Stomach smooth muscle (tissue), 2 donors: ENCODE measurements around the gene KRT84.

Experiments used
- H3K27ac ChIP-seq: one replicate; pipeline ENCODE4 v1.7.0; 2013; ENCODE audit warnings: mild to moderate bottlenecking, low read length, inconsistent platforms
- H3K27me3 ChIP-seq, 2 donors: one replicate each; pipeline ENCODE4 v1.7.0; 2013; ENCODE audit warnings: low read length in 2 of 2; ENCODE audit not compliant: insufficient read depth in 2 of 2, control insufficient read depth in 1 of 2
- H3K36me3 ChIP-seq, 2 donors: one replicate each; pipeline ENCODE4 v1.7.0; 2013; ENCODE audit warnings: low read length in 2 of 2; ENCODE audit not compliant: control insufficient read depth in 2 of 2, insufficient read depth in 2 of 2
- H3K4me1 ChIP-seq: one replicate; pipeline ENCODE4 v1.7.0; 2013; ENCODE audit warnings: low read length; ENCODE audit not compliant: control insufficient read depth, insufficient read depth
- H3K4me3 ChIP-seq, 2 donors: one replicate each; pipeline ENCODE4 v1.7.0; 2013; ENCODE audit warnings: low read length in 2 of 2
- H3K9ac ChIP-seq, 2 donors: one replicate each; pipeline ENCODE4 v1.7.0; 2013; ENCODE audit warnings: low read length in 2 of 2, mild to moderate bottlenecking in 1 of 2
- H3K9me3 ChIP-seq, 2 donors: one replicate each; pipeline ENCODE4 v1.7.0; 2013; ENCODE audit warnings: low read length in 2 of 2; ENCODE audit not compliant: control insufficient read depth in 2 of 2
- donor health status: healthy.
- donor health status: Pancreatic carcinoma.

The KRT84 gene

GRCh38 chr12:52423035-52423434, 37.6 kb upstream of the KRT84 start:
- H3K27ac ChIP-seq, result peak overlapping the region; percentile 98
- no peaks in the 10 kb centered on the region for H3K36me3 ChIP-seq
- H3K4me1 ChIP-seq, result peaks cover 23% of the 10 kb centered on the region
- no peaks in the 10 kb centered on the region for H3K27me3 ChIP-seq
- H3K9ac ChIP-seq, result peak overlapping the region; percentile 46 to 68
- no peak overlapping the region for H3K4me3 ChIP-seq
- H3K9me3 ChIP-seq, result no peaks in the 10 kb centered on the region

GRCh38 chr12:52419656-52420055, 34.2 kb upstream of the KRT84 start:
- Histone ChIP-seq H3K27ac (no peak overlapping the region), H3K36me3 (no peaks in the 10 kb centered on the region), H3K9ac (no peak overlapping the region), H3K4me1 (peaks cover 35% of the 10 kb centered on the region), H3K27me3 (no peaks in the 10 kb centered on the region), H3K4me3 (no peak overlapping the region), H3K9me3 (no peaks in the 10 kb centered on the region)

- Histone ChIP-seq H3K9ac (no peak overlapping the region), H3K9me3 (no peaks in the 10 kb centered on the region), H3K36me3 (no peaks in the 10 kb centered on the region), H3K27ac (no peak overlapping the region), H3K4me1 (peaks cover 25% of the 10 kb centered on the region), H3K4me3 (no peak overlapping the region), H3K27me3 (no peaks in the 10 kb centered on the region)
These were observed 33.2 kb upstream of the KRT84 start for GRCh38 chr12:52418576-52419110.

- no peaks in the 10 kb centered on the region for H3K27me3 ChIP-seq
- no peaks in the 10 kb centered on the region for H3K9me3 ChIP-seq
- no peak overlapping the region for H3K27ac ChIP-seq
- peaks cover 16% of the 10 kb centered on the region for H3K4me1 ChIP-seq
- H3K9ac ChIP-seq, result no peak overlapping the region
- H3K4me3 ChIP-seq, result no peak overlapping the region
- H3K36me3 ChIP-seq, result no peaks in the 10 kb centered on the region
These were observed 32.3 kb upstream of the KRT84 start for GRCh38 chr12:52417740-52418139.

GRCh38 chr12:52416795-52417194, 31.3 kb upstream of the KRT84 start:
- no peaks in the 10 kb centered on the region for H3K27me3 ChIP-seq
- no peak overlapping the region for H3K27ac ChIP-seq
- H3K4me1 ChIP-seq, result peaks cover 15% of the 10 kb centered on the region
- no peaks in the 10 kb centered on the region for H3K9me3 ChIP-seq
- H3K36me3 ChIP-seq, result no peaks in the 10 kb centered on the region
- no peak overlapping the region for H3K4me3 ChIP-seq
- H3K9ac ChIP-seq, result no peak overlapping the region

DNA sequence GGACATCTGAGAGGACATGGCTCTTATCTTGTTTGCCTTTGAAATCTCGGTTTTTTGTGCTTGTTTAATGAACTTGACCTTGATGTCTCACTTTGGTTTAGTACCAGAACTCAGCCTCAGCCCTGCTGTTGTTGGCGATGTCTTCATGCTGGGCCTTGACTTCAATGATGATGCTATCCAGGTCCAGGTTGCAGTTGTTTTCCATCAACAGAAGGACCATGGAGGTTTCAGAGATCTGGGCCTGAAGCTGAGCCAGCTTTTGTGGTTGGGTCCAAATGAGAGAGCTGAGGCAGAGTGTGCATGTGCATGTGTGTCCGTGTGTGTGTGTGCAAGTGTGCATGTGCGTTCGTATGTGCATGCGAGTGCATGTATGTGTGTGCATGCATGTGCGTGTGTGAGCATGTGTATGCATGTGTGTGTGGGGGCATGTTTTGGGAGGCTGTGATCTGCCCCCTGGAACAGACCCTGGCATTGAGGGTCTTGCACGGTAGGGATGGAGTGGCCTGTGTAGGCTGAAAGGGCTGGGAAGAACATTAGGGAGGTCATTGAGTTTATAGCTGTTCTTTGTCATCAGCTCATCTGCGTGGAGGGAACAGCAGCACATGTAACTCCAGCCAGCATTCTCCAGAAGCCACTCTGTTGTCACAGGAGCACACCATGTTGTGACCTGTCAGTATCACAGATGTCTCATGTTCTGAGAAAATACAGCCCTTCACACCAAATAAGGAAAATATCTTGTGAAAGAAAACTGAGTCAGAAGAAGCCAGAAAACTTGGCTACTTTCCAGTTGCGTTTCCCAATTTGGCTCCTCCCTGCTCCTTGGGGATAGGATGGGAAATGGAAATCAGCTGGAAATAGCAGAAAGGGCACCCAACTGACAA, 30.7 kb upstream of the KRT84 start:
- no peak overlapping the region for H3K27ac ChIP-seq
- H3K27me3 ChIP-seq, result no peaks in the 10 kb centered on the region
- peaks cover 15% of the 10 kb centered on the region for H3K4me1 ChIP-seq
- H3K4me3 ChIP-seq, result no peak overlapping the region
- H3K36me3 ChIP-seq, result no peaks in the 10 kb centered on the region
- no peaks in the 10 kb centered on the region for H3K9me3 ChIP-seq
- no peak overlapping the region for H3K9ac ChIP-seq

DNA sequence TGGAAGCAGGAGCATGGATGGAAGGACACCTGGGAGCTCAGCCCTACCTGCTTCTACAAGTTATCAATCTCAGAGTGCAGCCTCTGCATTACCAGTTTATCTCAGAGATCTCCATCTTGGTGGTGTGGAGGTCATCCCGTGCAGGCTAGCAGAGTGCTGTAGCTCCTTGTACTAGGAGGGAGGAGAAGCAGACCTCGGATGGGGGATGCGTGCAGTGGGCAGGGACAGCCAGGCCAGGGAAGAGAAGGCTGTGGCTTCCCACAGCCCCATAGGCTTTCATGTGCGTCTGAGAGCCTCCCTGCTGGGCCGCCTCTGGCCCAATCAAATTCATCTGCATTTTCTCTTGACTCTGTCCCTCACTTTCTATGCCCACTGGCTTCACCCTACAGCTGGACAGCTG, 29.5 kb upstream of the KRT84 start:
- Histone ChIP-seq H3K36me3 (no peaks in the 10 kb centered on the region), H3K27ac (no peak overlapping the region), H3K27me3 (no peaks in the 10 kb centered on the region), H3K9me3 (no peaks in the 10 kb centered on the region), H3K4me1 (peaks cover 15% of the 10 kb centered on the region), H3K9ac (no peak overlapping the region), H3K4me3 (no peak overlapping the region)

DNA sequence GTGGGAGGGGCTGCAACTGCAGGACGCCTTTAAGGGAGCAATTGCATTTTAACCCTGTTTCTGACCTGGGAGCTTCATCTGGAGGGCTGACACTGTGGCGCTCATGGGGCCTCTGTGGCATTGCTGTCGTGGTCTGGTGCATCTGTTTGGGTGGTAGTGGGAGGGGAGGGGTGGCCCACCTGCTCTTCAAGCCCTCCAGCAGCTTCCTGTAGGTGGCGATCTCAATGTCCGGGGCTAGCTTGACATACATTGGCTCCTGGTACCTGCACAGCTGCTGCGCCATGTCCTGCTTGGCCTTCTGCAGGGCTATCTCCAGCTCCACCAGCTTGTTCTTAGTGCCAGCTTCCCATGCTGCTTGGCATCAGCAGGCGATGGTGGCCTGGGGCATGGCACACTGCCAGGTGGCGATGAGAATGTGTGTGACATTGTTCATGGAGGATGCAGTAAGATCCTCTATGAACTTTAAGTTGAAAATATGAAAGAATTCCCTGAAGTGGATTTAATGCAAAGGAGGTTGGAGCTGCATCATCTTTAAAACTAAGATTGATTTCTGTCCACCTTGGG, 28.4 kb upstream of the KRT84 start:
- H3K4me1 ChIP-seq, result peaks cover 15% of the 10 kb centered on the region
- H3K4me3 ChIP-seq, result no peak overlapping the region
- H3K27me3 ChIP-seq, result no peaks in the 10 kb centered on the region
- no peaks in the 10 kb centered on the region for H3K9me3 ChIP-seq
- no peak overlapping the region for H3K27ac ChIP-seq
- H3K9ac ChIP-seq, result no peak overlapping the region
- H3K36me3 ChIP-seq, result no peaks in the 10 kb centered on the region

- H3K27ac ChIP-seq, result no peak overlapping the region
- no peaks in the 10 kb centered on the region for H3K27me3 ChIP-seq
- no peaks in the 10 kb centered on the region for H3K36me3 ChIP-seq
- no peak overlapping the region for H3K4me3 ChIP-seq
- no peak overlapping the region for H3K9ac ChIP-seq
- H3K9me3 ChIP-seq, result no peaks in the 10 kb centered on the region
- H3K4me1 ChIP-seq, result peaks cover 15% of the 10 kb centered on the region
These were observed 27.8 kb upstream of the KRT84 start for GRCh38 chr12:52413202-52413601.

- H3K9ac ChIP-seq, result no peak overlapping the region
- H3K4me1 ChIP-seq, result peaks cover 12% of the 10 kb centered on the region
- no peak overlapping the region for H3K4me3 ChIP-seq
- no peak overlapping the region for H3K27ac ChIP-seq
- no peaks in the 10 kb centered on the region for H3K9me3 ChIP-seq
- no peaks in the 10 kb centered on the region for H3K36me3 ChIP-seq
- peaks cover 0 to under 1% of the 10 kb centered on the region in 2 donors for H3K27me3 ChIP-seq
These were observed 26.4 kb upstream of the KRT84 start for GRCh38 chr12:52411815-52412214.
